SK-N-SH treated with all-trans-retinoic acid at 6 μM for 48 hours (cell line): ENCODE data around the gene ESX1.

Source experiments
- ATAC-seq: fragments of 200-7000 bp; cut with Tn5 transposase; 3 replicates; pipeline ENCODE4 v1.9.1; 2020; ENCODE audit warnings: mild to moderate bottlenecking, moderate library complexity
- CSDC2 ChIP-seq: fragments of 250-450 bp; sonication (Bioruptor Pico); IDR thresholded peaks from 2 replicates; pipeline ENCODE4 v1.5.0; 2020; ENCODE audit warnings: mild to moderate bottlenecking, moderate library complexity
- GLIS3 ChIP-seq: fragments of 250-450 bp; sonication (Bioruptor Pico); IDR thresholded peaks from 2 replicates; pipeline ENCODE4 v1.5.0; 2020; ENCODE audit warnings: mild to moderate bottlenecking, moderate library complexity
- ISL1 ChIP-seq: fragments of 250-450 bp; sonication (Bioruptor Pico); IDR thresholded peaks from 2 replicates; pipeline ENCODE4 v2.1.2; 2022; ENCODE audit warnings: mild to moderate bottlenecking, moderate library complexity
- PPARA ChIP-seq: fragments of 250-450 bp; sonication (Bioruptor Pico); IDR thresholded peaks from 2 replicates; pipeline ENCODE4 v1.5.0; 2020; ENCODE audit warnings: mild to moderate bottlenecking, borderline replicate concordance
- RARB ChIP-seq: fragments of 250-450 bp; sonication (Bioruptor Pico); IDR thresholded peaks from 2 replicates; pipeline ENCODE4 v1.8.0; 2021; ENCODE audit warnings: mild to moderate bottlenecking, moderate library complexity
- SNAI2 ChIP-seq: fragments of 250-450 bp; sonication (Bioruptor Pico); IDR thresholded peaks from 2 replicates; pipeline ENCODE4 v1.5.0; 2020; ENCODE audit warnings: mild to moderate bottlenecking, moderate library complexity
- TCF4 ChIP-seq: fragments of 250-450 bp; sonication (Bioruptor Pico); IDR thresholded peaks from 2 replicates; pipeline ENCODE4 v1.8.0; 2021; ENCODE audit warnings: mild to moderate bottlenecking, moderate library complexity, borderline replicate concordance
- TOX ChIP-seq: fragments of 250-450 bp; sonication (Bioruptor Pico); IDR thresholded peaks from 2 replicates; pipeline ENCODE4 v1.8.0; 2021; ENCODE audit warnings: mild to moderate bottlenecking, moderate library complexity, borderline replicate concordance
- ZFP30 ChIP-seq: fragments of 450-650 bp; formaldehyde crosslinking; IDR thresholded peaks from 2 replicates; pipeline ENCODE4 v1.5.0; 2022; ENCODE audit warnings: mild to moderate bottlenecking, moderate library complexity
- ZNF565 ChIP-seq: fragments of 450-650 bp; formaldehyde crosslinking; conservative IDR thresholded peaks from 2 replicates; pipeline ENCODE4 v1.5.0; 2020; ENCODE audit warnings: low read depth, mild to moderate bottlenecking, moderate library complexity
- ZNF70 ChIP-seq: fragments of 450-650 bp; formaldehyde crosslinking; IDR thresholded peaks from 2 replicates; pipeline ENCODE4 v1.5.0; 2020; ENCODE audit warnings: mild to moderate bottlenecking, moderate library complexity
- TF ChIP-seq, protein P1 (sequence below): fragments of 250-450 bp; sonication (Bioruptor Pico); IDR thresholded peaks from 2 replicates; pipeline ENCODE4 v1.8.0; 2021; ENCODE audit warnings: low read depth, mild to moderate bottlenecking, moderate library complexity, borderline replicate concordance
- TF ChIP-seq, protein P2 (sequence below): fragments of 250-450 bp; sonication (Bioruptor Pico); IDR thresholded peaks from 2 replicates; pipeline ENCODE4 v1.5.1; 2021; ENCODE audit warnings: mild to moderate bottlenecking, moderate library complexity
- TF ChIP-seq, protein P3 (sequence below): fragments of 250-450 bp; sonication (Bioruptor Pico); IDR thresholded peaks from 2 replicates; pipeline ENCODE4 v1.8.0; 2020; ENCODE audit warnings: mild to moderate bottlenecking, moderate library complexity, borderline replicate concordance
- TF ChIP-seq, protein P4 (sequence below): fragments of 250-450 bp; sonication (Bioruptor Pico); IDR thresholded peaks from 2 replicates; pipeline ENCODE4 v1.5.0; 2020; ENCODE audit warnings: mild to moderate bottlenecking, moderate library complexity
- TF ChIP-seq, protein P5 (sequence below): fragments of 250-450 bp; sonication (Bioruptor Pico); IDR thresholded peaks from 2 replicates; pipeline ENCODE4 v1.5.1; 2020; ENCODE audit warnings: low read depth, mild to moderate bottlenecking, moderate library complexity

ESX1 gene

DNA sequence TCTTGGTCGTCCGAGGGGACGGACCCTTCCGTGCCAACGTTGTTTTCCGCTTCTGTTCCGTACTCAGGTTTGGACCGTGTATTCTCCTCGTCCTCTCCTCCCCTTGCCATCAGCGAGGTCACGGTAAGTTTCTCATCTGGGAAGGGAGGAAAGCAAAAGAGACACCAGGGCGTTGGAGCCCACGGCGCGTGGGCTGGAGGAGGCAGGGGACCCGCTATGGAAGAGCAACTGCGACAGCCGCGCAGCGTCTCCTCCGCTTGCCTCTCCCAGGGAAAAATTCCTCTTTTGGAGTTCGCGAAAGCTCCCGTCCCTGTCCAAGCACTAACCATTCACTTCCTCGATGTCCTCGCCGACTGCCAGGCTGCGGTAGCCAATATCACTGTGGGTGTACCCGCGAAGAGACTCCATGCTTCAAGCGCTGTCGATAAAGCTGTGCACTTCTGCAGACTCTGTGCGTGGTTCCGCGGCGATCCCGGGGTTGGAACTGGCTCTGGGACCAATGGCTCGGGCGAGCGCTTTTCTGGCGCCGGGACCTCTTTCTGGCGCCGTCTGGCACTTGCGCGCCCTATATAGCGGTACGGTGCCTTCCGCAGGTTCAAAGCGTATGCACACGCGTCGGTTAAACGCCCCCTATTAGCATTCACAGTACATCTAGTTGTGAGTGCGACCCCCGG lies at the start of gene ESX1:
Gene ESX1 (minus strand): TSS at position 492 of the 674 bp plus-strand sequence. CDS start 84 bp downstream, at position 408.
- TF ChIP-seq ZFP30: no peak
- no peak for TF ChIP-seq RARB (CRISPR knock-in tag)
- TF ChIP-seq, protein P1, sequence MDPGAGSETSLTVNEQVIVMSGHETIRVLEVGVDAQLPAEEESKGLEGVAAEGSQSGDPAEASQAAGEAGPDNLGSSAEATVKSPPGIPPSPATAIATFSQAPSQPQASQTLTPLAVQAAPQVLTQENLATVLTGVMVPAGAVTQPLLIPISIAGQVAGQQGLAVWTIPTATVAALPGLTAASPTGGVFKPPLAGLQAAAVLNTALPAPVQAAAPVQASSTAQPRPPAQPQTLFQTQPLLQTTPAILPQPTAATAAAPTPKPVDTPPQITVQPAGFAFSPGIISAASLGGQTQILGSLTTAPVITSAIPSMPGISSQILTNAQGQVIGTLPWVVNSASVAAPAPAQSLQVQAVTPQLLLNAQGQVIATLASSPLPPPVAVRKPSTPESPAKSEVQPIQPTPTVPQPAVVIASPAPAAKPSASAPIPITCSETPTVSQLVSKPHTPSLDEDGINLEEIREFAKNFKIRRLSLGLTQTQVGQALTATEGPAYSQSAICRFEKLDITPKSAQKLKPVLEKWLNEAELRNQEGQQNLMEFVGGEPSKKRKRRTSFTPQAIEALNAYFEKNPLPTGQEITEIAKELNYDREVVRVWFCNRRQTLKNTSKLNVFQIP (CRISPR knock-in tag): no peak
- TF ChIP-seq, protein P2, sequence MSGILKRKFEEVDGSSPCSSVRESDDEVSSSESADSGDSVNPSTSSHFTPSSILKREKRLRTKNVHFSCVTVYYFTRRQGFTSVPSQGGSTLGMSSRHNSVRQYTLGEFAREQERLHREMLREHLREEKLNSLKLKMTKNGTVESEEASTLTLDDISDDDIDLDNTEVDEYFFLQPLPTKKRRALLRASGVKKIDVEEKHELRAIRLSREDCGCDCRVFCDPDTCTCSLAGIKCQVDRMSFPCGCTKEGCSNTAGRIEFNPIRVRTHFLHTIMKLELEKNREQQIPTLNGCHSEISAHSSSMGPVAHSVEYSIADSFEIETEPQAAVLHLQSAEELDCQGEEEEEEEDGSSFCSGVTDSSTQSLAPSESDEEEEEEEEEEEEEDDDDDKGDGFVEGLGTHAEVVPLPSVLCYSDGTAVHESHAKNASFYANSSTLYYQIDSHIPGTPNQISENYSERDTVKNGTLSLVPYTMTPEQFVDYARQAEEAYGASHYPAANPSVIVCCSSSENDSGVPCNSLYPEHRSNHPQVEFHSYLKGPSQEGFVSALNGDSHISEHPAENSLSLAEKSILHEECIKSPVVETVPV (CRISPR knock-in tag): no peak
- TF ChIP-seq TCF4 (CRISPR knock-in tag): no peak
- no peak for TF ChIP-seq PPARA (CRISPR knock-in tag)
- TF ChIP-seq, protein P3, sequence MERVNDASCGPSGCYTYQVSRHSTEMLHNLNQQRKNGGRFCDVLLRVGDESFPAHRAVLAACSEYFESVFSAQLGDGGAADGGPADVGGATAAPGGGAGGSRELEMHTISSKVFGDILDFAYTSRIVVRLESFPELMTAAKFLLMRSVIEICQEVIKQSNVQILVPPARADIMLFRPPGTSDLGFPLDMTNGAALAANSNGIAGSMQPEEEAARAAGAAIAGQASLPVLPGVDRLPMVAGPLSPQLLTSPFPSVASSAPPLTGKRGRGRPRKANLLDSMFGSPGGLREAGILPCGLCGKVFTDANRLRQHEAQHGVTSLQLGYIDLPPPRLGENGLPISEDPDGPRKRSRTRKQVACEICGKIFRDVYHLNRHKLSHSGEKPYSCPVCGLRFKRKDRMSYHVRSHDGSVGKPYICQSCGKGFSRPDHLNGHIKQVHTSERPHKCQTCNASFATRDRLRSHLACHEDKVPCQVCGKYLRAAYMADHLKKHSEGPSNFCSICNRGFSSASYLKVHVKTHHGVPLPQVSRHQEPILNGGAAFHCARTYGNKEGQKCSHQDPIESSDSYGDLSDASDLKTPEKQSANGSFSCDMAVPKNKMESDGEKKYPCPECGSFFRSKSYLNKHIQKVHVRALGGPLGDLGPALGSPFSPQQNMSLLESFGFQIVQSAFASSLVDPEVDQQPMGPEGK: no peak
- no peak for TF ChIP-seq TOX
- TF ChIP-seq GLIS3: no peak
- TF ChIP-seq, protein P4, sequence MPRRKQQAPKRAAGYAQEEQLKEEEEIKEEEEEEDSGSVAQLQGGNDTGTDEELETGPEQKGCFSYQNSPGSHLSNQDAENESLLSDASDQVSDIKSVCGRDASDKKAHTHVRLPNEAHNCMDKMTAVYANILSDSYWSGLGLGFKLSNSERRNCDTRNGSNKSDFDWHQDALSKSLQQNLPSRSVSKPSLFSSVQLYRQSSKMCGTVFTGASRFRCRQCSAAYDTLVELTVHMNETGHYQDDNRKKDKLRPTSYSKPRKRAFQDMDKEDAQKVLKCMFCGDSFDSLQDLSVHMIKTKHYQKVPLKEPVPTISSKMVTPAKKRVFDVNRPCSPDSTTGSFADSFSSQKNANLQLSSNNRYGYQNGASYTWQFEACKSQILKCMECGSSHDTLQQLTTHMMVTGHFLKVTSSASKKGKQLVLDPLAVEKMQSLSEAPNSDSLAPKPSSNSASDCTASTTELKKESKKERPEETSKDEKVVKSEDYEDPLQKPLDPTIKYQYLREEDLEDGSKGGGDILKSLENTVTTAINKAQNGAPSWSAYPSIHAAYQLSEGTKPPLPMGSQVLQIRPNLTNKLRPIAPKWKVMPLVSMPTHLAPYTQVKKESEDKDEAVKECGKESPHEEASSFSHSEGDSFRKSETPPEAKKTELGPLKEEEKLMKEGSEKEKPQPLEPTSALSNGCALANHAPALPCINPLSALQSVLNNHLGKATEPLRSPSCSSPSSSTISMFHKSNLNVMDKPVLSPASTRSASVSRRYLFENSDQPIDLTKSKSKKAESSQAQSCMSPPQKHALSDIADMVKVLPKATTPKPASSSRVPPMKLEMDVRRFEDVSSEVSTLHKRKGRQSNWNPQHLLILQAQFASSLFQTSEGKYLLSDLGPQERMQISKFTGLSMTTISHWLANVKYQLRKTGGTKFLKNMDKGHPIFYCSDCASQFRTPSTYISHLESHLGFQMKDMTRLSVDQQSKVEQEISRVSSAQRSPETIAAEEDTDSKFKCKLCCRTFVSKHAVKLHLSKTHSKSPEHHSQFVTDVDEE (CRISPR knock-in tag): no peak
- TF ChIP-seq, protein P5, sequence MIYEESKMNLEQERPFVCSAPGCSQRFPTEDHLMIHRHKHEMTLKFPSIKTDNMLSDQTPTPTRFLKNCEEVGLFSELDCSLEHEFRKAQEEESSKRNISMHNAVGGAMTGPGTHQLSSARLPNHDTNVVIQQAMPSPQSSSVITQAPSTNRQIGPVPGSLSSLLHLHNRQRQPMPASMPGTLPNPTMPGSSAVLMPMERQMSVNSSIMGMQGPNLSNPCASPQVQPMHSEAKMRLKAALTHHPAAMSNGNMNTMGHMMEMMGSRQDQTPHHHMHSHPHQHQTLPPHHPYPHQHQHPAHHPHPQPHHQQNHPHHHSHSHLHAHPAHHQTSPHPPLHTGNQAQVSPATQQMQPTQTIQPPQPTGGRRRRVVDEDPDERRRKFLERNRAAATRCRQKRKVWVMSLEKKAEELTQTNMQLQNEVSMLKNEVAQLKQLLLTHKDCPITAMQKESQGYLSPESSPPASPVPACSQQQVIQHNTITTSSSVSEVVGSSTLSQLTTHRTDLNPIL (CRISPR knock-in tag): no peak
- TF ChIP-seq, all 23 proteins: peak for 0
- ATAC-seq: peak; percentile 38; the same call in 2 of the 3 replicates

DNA sequence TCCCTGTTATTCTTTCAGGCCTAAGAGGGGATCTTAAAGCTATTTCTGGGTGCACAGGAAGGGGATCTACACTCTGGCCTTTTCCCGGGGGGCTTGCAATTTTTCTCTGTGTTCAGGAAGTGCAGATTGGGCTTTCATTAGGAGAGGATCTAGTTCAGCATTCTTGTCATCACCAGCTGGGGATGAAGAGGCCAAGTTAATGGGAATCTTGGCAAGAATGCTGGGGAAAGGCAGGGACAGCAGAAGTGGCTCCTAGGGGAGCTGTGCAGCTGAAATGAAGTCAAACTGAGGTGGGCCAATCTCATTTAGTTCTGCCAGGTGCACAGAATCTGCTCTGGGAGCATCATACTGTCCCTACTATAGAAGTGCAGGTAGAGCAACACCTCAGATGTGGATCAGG lies 40.9 kb upstream of the ESX1 start:
- TF ChIP-seq CSDC2 (CRISPR knock-in tag) (no peak), PPARA (CRISPR knock-in tag) (no peak), SNAI2 (no peak), ZNF565 (CRISPR knock-in tag) (no peak), ISL1 (CRISPR knock-in tag) (no peak), TCF4 (CRISPR knock-in tag) (no peak), TOX (no peak), GLIS3 (no peak), ZNF70 (CRISPR knock-in tag) (no peak), ZFP30 (no peak)
- TF ChIP-seq, protein P2 (CRISPR knock-in tag): no peak
- TF ChIP-seq, protein P5 (CRISPR knock-in tag): no peak
- ATAC-seq: no peak
